ENCODE results near the gene ELMOD2. TPM values are rescaled to one million over a fixed set of nuclear protein-coding genes. Genes with fewer than 3 reads are reported as not detected.

The ELMOD2 gene
- 17.3 and 24.8 TPM in 2 replicates for total RNA-seq

GRCh38 chr4:140523857-140524742 is at the start of gene ELMOD2:
ELMOD2 (plus strand) TSS chr4:140524168; CDS start chr4:140525429, 1,261 bp downstream.

GRCh38 chr4:140497747-140498636 is 26.0 kb upstream of the ELMOD2 start, which contains the start of gene MGAT4D:
MGAT4D (minus strand) TSS chr4:140498293; CDS start chr4:140498222, 71 bp downstream.

GRCh38 chr4:140568507-140569306 is 44.7 kb downstream of the ELMOD2 start, which contains the start of gene UCP1:
UCP1 (minus strand) TSS chr4:140568961; CDS start chr4:140568729, 232 bp downstream.

Other genes starting within 250 kb of the ELMOD2 start
- 55.2 and 65.3 TPM in 2 replicates for gene SCOC, start 150.5 kb upstream of the ELMOD2 start, total RNA-seq
- gene CLGN, start 96.5 kb upstream of the ELMOD2 start, total RNA-seq = 3.0 and 7.1 TPM in 2 replicates
- gene MGAT4D, start 25.9 kb upstream of the ELMOD2 start, total RNA-seq = not detected in 2 replicates
- not detected in 2 replicates for gene UCP1, start 44.8 kb downstream of the ELMOD2 start, total RNA-seq
- 13.8 and 14.0 TPM in 2 replicates for gene TBC1D9, start 232.2 kb downstream of the ELMOD2 start, total RNA-seq

All from epithelial cell of alveolus of lung (primary cell).